Common myeloid progenitor, CD34-positive (primary cell): ENCODE data around the gene HEXIM2.

Source experiments
- CTCF ChIA-PET: fragments of 350-600 bp; sonication (Branson Sonifier 250); formaldehyde crosslinking; loops from one replicate; lab custom pipeline; 2021; ENCODE audit warnings: antibody characterized with exemption; lab: Charles Lee
- POLR2A ChIA-PET: fragments of 350-600 bp; sonication (Branson Sonifier 250); formaldehyde crosslinking; loops from one replicate; lab custom pipeline; 2021; ENCODE audit warnings: antibody characterized with exemption; lab: Charles Lee
- DNase-seq, 3 donors: peaks; one replicate each; pipeline versions ENCODE4 v3.0.0 to v3.0.0-alpha.2; 2013
- H3K27ac ChIP-seq, 2 experiments: 1 replicate in 1 of 2; 2 replicates in 1 of 2; pipeline ENCODE4 v1.7.0; 2013; ENCODE audit warnings: inconsistent platforms in 2 of 2, low read length in 2 of 2, mild to moderate bottlenecking in 2 of 2, low read depth in 1 of 2, moderate library complexity in 1 of 2; ENCODE audit not compliant: severe bottlenecking in 2 of 2, insufficient read depth in 1 of 2, poor library complexity in 1 of 2
- H3K27me3 ChIP-seq, 5 experiments: replicated peaks in 2 of 5; 1 replicate in 3 of 5; 2 replicates in 2 of 5; pipeline versions ENCODE4 v1.6.1 to v1.7.0; 2013; ENCODE audit warnings: low read length in 4 of 5, mild to moderate bottlenecking in 2 of 5, moderate library complexity in 2 of 5, inconsistent platforms in 1 of 5; ENCODE audit not compliant: insufficient read depth in 5 of 5, control insufficient read depth in 4 of 5
- H3K36me3 ChIP-seq, 4 experiments: 1 replicate in 2 of 4; 2 replicates in 2 of 4; pipeline versions ENCODE4 v1.6.1 to v1.7.0; 2013; ENCODE audit warnings: low read length in 3 of 4, control low read depth in 1 of 4, mild to moderate bottlenecking in 1 of 4; ENCODE audit not compliant: control insufficient read depth in 4 of 4, insufficient read depth in 4 of 4
- H3K4me1 ChIP-seq, 4 experiments: 1 replicate in 3 of 4; 2 replicates in 1 of 4; pipeline versions ENCODE4 v1.6.1 to v1.7.1; 2013; ENCODE audit warnings: low read length in 3 of 4, mild to moderate bottlenecking in 3 of 4, control low read depth in 1 of 4, inconsistent platforms in 1 of 4, moderate library complexity in 1 of 4; ENCODE audit not compliant: control insufficient read depth in 4 of 4, insufficient read depth in 4 of 4; ENCODE audit errors: control extremely low read depth in 1 of 4
- H3K4me3 ChIP-seq, 7 experiments: 1 replicate in 4 of 7; 2 replicates in 3 of 7; pipeline versions ENCODE4 v1.5.1 to v1.7.0; 2013; ENCODE audit warnings: mild to moderate bottlenecking in 7 of 7, low read length in 6 of 7, moderate library complexity in 6 of 7, inconsistent platforms in 2 of 7, low read depth in 2 of 7, control low read depth in 1 of 7; ENCODE audit not compliant: insufficient read depth in 4 of 7, control insufficient read depth in 1 of 7; ENCODE audit errors: extremely low read depth in 1 of 7
- H3K9me3 ChIP-seq, 5 experiments: 1 replicate in 4 of 5; 2 replicates in 1 of 5; pipeline versions ENCODE4 v1.6.1 to v1.7.1; 2013; ENCODE audit warnings: low read length in 4 of 5, mild to moderate bottlenecking in 2 of 5, inconsistent platforms in 1 of 5, low read depth in 1 of 5, moderate library complexity in 1 of 5; ENCODE audit not compliant: control insufficient read depth in 4 of 5, insufficient read depth in 2 of 5; ENCODE audit errors: control extremely low read depth in 1 of 5
- WGBS: methylation state at CpG from one replicate; pipeline ENCODE4 v1.1.5; 2013; ENCODE audit not compliant: insufficient coverage; 5-methylcytosine and 5-hydroxymethylcytosine counted together

The HEXIM2 gene

DNA sequence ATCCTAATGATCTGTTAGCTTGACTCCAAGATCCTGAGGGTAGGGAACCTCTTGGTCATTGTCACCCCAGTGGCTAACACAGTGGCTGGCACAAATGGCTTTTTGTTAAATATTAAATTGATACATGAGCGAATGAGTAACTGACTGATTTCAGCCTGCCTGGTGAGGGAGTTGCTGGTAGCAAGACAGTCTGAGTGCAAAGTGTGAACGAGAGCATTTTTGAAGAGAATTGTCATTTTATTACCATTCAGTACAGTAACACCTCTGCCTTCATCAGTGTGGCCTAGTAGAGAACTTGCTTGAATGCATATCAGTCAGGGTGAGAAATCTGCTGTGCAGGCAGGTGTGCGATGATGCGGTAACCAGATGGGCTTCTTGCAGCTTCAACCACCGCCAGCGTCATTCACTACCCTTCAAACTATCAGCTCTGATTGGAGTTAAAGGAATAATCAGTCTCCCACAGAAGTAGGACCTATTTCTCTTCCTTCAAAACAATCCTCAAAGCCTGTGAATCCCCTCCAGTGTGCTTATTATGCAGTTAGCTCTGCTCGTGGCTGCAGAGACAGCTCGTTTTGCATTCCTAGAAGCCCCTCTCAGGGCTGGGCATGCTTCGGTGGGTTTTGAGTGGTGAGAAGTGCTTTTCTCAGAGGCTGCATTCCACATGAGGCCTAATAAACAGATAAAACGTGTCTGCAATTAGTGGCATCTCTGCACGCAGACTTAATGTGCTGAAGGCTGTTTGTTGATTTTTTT lies 29.0 kb downstream of the HEXIM2 start:
- no peak overlapping the region for H3K4me3 ChIP-seq
- no peaks in the 10 kb centered on the region for H3K9me3 ChIP-seq
- peaks cover 0 to 4% (median under 1%) of the 10 kb centered on the region in 4 experiments for H3K4me1 ChIP-seq
- ChIA-PET POLR2A (no interaction called here), CTCF (interaction anchor here (1.4 to 4.3 kb wide), 6 partner anchors 7 to 55 kb away, joined by 3 to 17 read pairs (median 9); partner anchors contain the start of gene ACBD4)
- H3K36me3 ChIP-seq: no peaks in the 10 kb centered on the region
- WGBS: 94% methylated on average over 6 of the region's 11 CpGs
- no peak overlapping the region for H3K27ac ChIP-seq
- no peaks in the 10 kb centered on the region for H3K27me3 ChIP-seq
- no peak for DNase-seq

DNA sequence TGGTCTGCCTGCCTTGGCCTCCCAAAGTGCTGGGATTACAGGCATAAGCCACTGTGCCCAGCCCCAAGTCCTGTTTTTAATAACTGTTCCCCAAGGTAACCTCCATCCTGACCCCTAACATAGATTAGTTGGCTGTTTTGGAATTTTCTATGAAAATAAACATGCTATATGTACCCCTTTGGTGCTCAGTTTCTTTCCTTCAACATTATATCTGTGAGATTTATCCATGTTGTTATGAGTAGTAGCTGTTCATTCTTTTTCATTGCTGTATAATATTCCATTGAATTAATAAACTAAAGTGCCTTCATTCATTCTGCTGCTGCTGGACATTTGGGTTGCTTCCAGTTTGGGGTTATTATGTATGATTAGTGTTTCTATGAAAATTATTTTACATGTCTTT lies 33.7 kb downstream of the HEXIM2 start:
- H3K27ac ChIP-seq: no peak overlapping the region
- CTCF ChIA-PET: interaction anchor here (1.2 to 5.2 kb wide), 9 partner anchors 11 to 96 kb away, joined by 3 to 99 read pairs (median 4); partner anchors contain the start of genes ACBD4, HEXIM1 and HEXIM2
- POLR2A ChIA-PET: interaction anchor here (1.6 kb wide), 1 partner anchor 47 kb away, joined by 7 read pairs; the partner anchor contains the start of gene HEXIM1
- H3K9me3 ChIP-seq: no peaks in the 10 kb centered on the region
- no peak overlapping the region for H3K4me3 ChIP-seq
- H3K4me1 ChIP-seq: peaks cover 0 to 20% (median 10%) of the 10 kb centered on the region in 4 experiments
- DNase-seq: no peak
- H3K36me3 ChIP-seq: no peaks in the 10 kb centered on the region
- H3K27me3 ChIP-seq: no peaks in the 10 kb centered on the region

DNA sequence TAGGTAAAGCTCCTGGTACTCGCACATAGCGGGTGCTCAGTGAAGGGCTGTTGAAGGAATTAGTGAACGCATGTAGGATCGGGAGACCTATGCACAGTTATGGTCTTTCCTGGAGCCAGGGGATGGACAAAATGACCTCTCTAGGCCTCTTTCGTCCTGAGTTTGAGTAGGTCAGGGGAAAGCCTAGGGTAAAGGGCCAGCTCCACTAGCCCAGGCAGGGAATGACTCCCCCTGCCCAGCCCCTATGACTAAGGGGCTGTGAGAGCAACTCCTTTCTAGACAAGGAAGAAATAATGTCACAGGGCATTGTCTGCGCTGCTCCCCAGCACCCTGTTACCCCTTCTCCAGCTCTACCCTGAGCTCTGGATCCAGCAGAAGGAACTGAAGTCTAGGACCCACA lies 35.4 kb downstream of the HEXIM2 start:
- H3K4me1 ChIP-seq: peaks cover 0 to 20% (median 10%) of the 10 kb centered on the region in 4 experiments
- ChIA-PET CTCF (interaction anchor here (0.9 to 5.2 kb wide), 24 partner anchors 8 to 101 kb away, joined by 3 to 99 read pairs (median 10); partner anchors contain the start of genes ACBD4, HEXIM1, HEXIM2 and PLCD3), POLR2A (interaction anchor here (1.0 to 2.5 kb wide), 3 partner anchors 36 to 62 kb away, joined by 3 to 35 read pairs (median 4); partner anchors contain the start of genes ACBD4, HEXIM1 and HEXIM2)
- no peak overlapping the region for H3K27ac ChIP-seq
- no peaks in the 10 kb centered on the region for H3K9me3 ChIP-seq
- no peaks in the 10 kb centered on the region for H3K36me3 ChIP-seq
- H3K4me3 ChIP-seq: no peak overlapping the region
- 88% methylated on average over 5 of the region's 6 CpGs for WGBS
- no peaks in the 10 kb centered on the region for H3K27me3 ChIP-seq
- DNase-seq: no peak

DNA sequence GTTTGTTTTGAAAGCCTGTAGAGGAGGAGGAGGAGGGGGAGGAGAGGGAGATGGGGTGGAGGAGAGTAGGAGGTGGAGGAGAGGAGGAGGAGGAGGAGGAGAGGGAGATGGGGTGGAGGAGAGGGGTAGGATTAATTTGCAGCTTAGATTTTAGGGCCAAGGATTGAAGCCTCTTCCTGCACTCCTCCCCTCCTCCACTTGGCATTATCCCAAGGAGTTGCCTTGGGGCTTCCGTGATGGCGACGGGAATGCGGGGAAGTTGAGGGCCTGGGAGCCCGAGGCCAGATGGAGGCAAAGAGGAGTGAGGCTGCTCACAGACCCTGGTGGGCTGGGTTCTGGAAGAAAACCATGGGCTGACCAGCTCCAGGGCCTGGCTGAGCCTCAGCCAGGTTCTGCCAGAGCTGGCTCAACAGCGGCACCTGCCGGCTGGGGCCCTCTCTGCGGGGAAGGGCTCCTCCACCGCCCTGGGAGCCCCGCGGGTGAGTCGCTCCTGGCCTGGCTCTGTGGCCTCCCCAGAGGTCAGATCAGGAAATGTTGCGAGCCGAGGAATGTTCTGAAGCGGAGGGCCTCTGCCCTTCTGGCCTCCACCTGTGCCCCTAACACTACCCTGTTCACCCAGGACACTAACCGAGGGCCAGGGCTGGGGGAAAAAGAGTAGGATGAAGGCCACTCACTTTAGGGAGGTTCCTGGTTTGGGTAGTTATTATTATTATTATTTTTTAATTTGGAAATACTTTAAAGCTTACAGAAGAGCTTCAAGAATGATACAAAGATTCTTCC lies 36.1 kb downstream of the HEXIM2 start:
- H3K27me3 ChIP-seq: no peaks in the 10 kb centered on the region
- H3K9me3 ChIP-seq: no peaks in the 10 kb centered on the region
- 0% methylated on average over 8 of the region's 16 CpGs for WGBS
- ChIA-PET POLR2A (interaction anchor here (1.0 to 2.5 kb wide), 3 partner anchors 36 to 63 kb away, joined by 3 to 35 read pairs (median 4); partner anchors contain the start of genes ACBD4, HEXIM1 and HEXIM2), CTCF (interaction anchor here (0.6 to 5.2 kb wide), 26 partner anchors 8 to 111 kb away, joined by 3 to 99 read pairs (median 10); partner anchors contain the start of genes ACBD4, HEXIM1, HEXIM2 and PLCD3)
- H3K36me3 ChIP-seq: no peaks in the 10 kb centered on the region
- peak; percentile 85 to 87 (median 87) for DNase-seq
- peak overlapping the region in 3 of 7 experiments; percentile 2 to 34 (median 16) for H3K4me3 ChIP-seq
- H3K4me1 ChIP-seq: peaks cover 0 to 20% (median 10%) of the 10 kb centered on the region in 4 experiments
- H3K27ac ChIP-seq: no peak overlapping the region

DNA sequence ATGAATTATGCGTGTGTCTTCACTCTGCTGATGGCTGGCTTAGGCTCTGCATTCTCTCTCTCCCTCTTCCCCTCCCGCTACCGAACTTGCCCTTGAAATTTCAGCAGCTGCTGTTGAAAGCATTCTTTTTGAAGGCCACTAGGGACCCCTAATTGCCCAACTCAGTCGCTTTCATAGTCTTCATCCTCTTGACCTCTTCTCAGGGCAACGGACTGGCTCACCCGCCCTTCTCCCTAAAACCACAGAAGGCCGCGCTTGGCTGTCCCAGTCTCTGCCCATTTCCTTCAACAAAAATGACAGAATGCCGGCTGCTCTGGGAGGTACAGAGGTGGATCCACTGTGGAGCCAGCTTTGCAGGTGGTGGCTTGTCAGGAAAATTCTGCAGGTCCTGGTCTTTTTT lies 39.0 kb downstream of the HEXIM2 start:
- DNase-seq: peak in 1 of 3 donors; percentile 37
- ChIA-PET CTCF (interaction anchor here (1.4 to 2.1 kb wide), 4 partner anchors 10 to 102 kb away, joined by 4 to 17 read pairs (median 7); partner anchors contain the start of gene ACBD4), POLR2A (interaction anchor here (0.6 kb wide), 1 partner anchor 17 kb away, joined by 4 read pairs; no protein-coding TSS in a partner anchor)
- 85% methylated on average over 5 of the region's 9 CpGs for WGBS
- Histone ChIP-seq H3K9me3 (no peaks in the 10 kb centered on the region), H3K27me3 (no peaks in the 10 kb centered on the region), H3K36me3 (no peaks in the 10 kb centered on the region), H3K27ac (no peak overlapping the region), H3K4me3 (no peak overlapping the region), H3K4me1 (peaks cover 0 to 20% (median 10%) of the 10 kb centered on the region in 4 experiments)

DNA sequence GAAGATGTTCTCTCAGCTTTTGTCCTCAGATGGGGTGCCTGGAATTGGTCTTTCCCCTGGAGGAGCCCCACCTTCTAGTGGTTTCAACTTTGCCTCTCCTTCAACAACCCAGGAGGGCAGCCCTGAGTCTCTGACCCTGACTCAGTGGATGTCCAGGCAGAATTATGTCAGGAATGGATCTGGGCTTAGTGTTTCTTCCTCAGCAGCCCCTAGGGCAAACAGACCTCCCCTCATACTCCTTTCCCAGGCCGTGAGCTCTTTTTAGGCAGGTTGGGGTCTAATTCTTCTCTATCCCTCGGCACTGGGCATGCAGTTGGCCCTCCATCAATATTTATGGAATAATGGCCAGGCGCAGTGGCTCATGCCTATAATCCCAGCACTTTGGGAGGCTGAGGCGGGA lies 39.8 kb downstream of the HEXIM2 start:
- POLR2A ChIA-PET: no interaction called here
- CTCF ChIA-PET: interaction anchor here (1.4 to 2.1 kb wide), 5 partner anchors 11 to 102 kb away, joined by 4 to 17 read pairs (median 5); partner anchors contain the start of gene ACBD4
- 100% methylated on average over 2 of the region's 4 CpGs for WGBS
- H3K36me3 ChIP-seq: no peaks in the 10 kb centered on the region
- no peak overlapping the region for H3K4me3 ChIP-seq
- H3K27ac ChIP-seq: no peak overlapping the region
- no peaks in the 10 kb centered on the region for H3K27me3 ChIP-seq
- no peaks in the 10 kb centered on the region for H3K9me3 ChIP-seq
- no peak for DNase-seq
- H3K4me1 ChIP-seq: peaks cover 0 to 20% (median 10%) of the 10 kb centered on the region in 4 experiments
